ENCODE results near the gene PYCARD.
A peak's percentile ranks its signal among the peaks of the same experiment; 100 is the strongest.
"Not testable (repeated sequence)": the region's sequence is repeated elsewhere in the genome, so short reads cannot be mapped to it uniquely, and the experiment has no call there.

PYCARD gene

GRCh38 chr16:31191697-31192428, 10.7 kb downstream of the PYCARD start:
- DNase-seq (ENCODE audit: low read depth, low spot score) = no peak

- no peak for DNase-seq (ENCODE audit: low read depth, low spot score)
Observed at GRCh38 chr16:31190818-31191444, 11.6 kb downstream of the PYCARD start.

DNA sequence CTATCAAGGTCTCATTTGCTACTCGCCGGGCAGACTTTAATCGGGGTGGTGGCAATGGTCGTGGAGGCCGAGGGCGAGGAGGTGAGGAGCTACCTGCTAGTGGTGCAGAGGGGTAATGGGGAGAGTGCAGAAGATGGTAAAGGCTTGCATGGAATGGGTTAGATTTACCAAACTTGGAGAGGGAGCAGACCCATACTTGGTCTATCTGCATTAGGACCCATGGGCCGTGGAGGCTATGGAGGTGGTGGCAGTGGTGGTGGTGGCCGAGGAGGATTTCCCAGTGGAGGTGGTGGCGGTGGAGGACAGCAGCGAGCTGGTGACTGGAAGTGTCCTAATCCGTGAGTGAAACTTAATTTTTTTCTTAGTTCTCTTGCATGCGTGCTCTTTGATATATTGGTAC, 12.5 kb downstream of the PYCARD start:
- DNase-seq (ENCODE audit: low read depth, low spot score) = no peak

GRCh38 chr16:31189412-31189778, 13.2 kb downstream of the PYCARD start:
- DNase-seq (ENCODE audit: low read depth, low spot score) = no peak

- no peak for DNase-seq (ENCODE audit: low read depth, low spot score)
Observed at GRCh38 chr16:31188450-31189411, 13.8 kb downstream of the PYCARD start.

DNA sequence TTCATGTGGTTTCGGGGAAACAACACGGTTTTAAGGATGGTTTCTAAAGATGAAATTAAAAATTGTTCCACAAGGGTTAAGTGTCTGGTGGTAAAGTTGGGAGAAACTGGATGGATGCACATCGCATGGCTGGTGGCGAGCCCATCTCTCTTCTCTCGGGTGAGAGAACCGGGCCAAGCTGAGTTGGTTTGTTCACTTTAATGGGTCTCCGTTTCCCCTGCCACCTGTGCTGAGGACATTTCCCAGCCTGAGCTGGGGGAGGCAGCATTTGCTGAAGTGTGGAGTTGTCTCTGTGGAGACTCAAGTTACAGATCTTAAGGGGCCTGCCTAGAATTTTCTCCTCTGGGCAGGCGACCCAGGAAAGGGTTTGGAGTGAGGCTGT, 14.8 kb downstream of the PYCARD start:
- DNase-seq (ENCODE audit: low read depth, low spot score) = no peak

DNA sequence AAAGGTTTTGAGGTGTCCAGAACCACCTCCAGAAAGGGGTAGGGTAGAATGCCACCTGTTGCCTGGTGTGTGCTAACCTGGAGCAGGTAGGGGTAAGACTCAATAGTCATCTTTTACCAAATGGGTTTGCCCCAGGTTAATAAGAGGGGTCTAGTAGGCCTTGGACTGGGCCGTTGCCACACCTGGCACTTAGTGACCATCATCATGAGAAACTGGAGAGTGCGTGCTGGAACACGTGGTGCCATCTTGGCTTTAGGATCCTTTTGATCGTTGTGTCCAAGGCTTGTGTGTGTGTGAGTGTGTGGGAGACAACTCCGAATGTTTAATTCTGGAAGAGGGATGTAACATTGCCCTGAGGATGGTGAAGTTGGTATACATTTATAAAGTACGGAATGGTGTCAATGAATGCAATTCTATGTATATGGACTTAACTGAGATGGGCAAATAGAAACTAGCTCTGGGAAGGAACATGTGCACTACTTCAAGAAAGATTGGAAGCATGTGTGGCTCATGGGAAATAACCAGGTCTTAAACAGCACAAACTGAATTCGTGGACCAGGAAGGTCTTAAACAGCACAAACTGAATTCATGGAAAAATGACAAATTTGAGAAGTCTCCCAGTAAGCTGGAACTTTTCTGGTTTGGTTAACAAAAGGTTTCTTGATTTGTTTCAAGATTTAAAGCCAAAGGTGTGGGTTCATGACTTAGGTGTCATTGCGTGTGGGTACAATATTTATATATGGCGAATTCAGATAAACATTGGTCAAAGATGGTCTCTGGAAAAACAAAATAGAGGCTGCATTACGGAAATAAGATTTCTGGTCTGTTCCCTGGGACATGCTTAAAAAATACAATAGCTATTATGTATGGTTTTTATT, 15.4 kb downstream of the PYCARD start:
- DNase-seq (ENCODE audit: low read depth, low spot score) = no peak

- DNase-seq (ENCODE audit: low read depth, low spot score) = no peak
Observed at GRCh38 chr16:31186176-31186575, 16.4 kb downstream of the PYCARD start.

DNA sequence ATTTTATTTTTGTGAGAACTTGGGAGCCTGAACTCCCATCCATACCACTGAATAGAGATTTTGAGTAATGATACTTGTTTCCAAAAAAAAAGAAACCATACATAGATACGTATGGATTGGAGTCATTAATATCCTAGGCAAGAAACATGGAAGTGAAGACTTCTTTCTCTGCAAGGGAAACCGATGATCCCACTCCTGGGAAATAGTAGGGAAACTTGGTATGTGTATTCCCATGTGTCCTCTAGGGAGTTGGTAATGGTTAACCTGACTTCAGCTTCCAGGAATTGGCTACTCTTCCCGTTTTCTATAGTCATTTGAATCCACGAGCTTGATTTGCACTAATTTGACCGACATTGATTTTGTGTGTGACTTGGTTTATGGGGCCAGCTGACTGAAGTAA, 17.2 kb downstream of the PYCARD start:
- no peak for DNase-seq (ENCODE audit: low read depth, low spot score)

- DNase-seq (ENCODE audit: low read depth, low spot score) = no peak
Observed at GRCh38 chr16:31184888-31185287, 17.7 kb downstream of the PYCARD start.

- DNase-seq (ENCODE audit: low read depth, low spot score) = no peak
Observed at GRCh38 chr16:31183432-31184428, 18.8 kb downstream of the PYCARD start.

DNA sequence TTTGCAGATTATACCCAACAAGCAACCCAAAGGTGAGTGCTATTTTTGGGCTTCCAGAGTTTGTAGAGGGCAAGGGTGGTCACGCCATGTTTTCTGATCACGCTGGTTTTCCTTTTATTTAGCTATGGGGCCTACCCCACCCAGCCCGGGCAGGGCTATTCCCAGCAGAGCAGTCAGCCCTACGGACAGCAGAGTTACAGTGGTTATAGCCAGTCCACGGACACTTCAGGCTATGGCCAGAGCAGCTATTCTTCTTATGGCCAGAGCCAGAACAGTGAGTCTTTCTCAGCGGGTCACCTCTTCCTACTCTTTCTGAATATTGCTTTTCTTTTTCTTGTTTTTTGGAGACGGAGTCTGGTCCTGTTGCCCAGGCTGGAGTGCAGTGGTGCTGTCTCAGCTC, 20.2 kb downstream of the PYCARD start:
- DNase-seq (ENCODE audit: low read depth, low spot score) = no peak

DNA sequence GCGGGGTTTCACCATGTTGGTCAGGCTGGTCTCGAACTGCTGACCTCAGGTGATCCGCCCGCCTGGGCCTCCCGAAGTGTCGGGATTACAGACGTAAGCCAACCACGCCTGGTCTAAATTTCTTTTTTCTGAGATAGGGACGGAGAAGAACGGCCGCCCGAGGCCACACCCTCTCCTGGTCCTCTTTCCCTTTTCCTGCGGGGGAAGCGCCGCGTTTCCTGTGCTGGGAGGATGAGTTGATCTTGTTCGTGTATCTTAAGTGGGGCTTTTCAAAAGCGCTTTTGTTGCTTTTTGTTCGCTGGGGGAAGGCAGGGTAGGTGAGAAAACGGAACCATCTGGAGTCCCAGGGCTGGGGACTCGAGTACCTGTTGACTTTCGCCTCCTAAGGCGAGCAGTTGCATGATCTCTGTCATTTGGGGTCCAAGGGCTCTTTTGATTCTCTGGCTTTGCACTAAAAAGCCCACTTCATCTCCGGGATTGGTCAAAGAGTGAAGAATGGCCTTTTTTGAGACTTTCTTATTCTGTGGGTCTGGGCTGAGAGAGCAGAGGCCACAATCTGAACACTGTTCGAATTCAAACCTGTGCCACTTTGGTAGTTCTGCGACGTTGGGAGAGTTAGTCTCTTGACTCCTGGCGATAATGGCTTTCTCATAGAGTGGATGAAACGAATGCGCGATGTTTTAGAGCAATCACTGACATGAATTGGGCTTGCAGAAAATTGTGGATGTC, 21.3 kb downstream of the PYCARD start:
- no peak for DNase-seq (ENCODE audit: low read depth, low spot score)

DNA sequence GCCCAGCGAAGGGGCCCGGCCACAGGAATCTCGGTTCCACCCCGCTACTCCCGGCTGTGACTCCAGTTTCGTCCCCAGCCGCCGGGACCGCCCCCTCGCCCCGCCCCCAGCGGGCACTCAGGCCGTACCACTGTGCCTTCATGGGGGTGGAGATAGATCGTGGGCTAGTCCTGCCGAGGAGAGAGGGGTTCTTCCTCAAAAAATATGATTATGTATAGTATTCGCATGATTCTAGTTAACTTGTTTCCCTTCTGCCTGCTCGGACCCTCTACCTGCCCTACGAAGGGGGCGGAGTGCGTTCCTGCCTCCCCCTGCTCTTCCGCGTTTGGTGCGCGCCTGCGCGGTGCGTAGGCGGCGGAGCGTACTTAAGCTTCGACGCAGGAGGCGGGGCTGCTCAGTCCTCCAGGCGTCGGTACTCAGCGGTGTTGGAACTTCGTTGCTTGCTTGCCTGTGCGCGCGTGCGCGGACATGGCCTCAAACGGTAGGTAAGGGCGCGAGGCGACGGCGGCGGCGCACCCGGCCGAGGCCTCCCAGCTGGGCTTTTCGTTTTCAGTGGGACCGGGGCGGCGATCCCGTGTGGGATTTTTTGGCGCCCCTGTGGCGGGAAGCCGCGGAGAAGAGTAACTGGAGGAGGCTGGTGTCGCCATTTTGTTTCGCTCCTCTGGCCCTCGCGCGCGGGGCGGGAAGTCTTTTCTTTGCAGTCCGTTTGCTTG, 22.7 kb downstream of the PYCARD start, which contains the start of gene FUS:
Gene FUS (plus strand): TSS at position 393 of the 713 bp plus-strand sequence. CDS start 76 bp downstream, at position 469.
- peak; percentile 89 for DNase-seq (ENCODE audit: low read depth, low spot score)

DNA sequence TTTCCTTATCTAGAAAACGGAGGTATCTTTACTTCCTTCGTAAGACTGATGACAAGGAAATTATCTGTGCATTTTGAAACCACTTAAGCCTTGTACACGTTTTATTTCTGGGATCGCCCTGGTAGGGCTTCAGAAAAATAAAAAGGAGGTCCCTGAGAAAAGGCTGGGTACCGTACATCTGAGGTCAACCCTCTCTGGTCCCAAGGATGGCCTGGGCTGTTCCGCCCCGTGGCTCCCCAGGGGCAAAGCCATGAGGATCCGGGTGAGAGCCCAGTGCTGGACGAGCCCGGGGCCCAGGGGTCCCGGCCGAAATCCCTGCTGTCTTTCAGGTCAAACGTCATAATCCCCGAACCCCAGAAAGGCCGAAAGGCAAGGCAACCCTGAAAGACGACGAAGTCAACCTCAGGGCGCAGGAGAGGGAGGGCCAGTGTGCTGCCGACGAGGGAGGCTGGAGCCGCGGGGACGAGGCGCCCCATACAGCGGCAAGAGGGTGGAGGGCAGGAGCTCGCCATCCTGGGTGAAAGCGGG, 23.3 kb downstream of the PYCARD start:
- DNase-seq (ENCODE audit: low read depth, low spot score) = no peak

DNA sequence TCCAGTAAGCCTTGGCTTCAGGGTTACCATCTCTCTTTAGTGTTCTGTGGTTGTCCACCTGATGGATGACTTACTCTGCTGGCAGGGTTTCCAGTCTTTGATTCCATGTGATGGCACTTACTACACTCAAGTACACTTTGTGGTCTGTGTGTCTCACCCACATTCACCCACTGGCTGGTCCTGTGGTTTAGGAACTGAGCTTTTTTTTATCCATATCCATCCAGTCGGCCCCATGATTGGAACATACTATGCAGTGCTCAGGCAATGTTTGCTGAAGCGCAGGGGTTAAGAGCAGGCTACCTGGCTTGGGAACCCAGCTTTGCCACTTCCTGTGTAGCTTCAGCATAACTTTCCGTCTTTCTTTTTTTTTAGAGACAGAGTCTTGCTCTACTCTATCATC, 25.4 kb downstream of the PYCARD start:
- no peak for DNase-seq (ENCODE audit: low read depth, low spot score)

- not testable (repeated sequence) for DNase-seq (ENCODE audit: low read depth, low spot score)
Observed at GRCh38 chr16:31170048-31170447, 32.5 kb downstream of the PYCARD start.

DNA sequence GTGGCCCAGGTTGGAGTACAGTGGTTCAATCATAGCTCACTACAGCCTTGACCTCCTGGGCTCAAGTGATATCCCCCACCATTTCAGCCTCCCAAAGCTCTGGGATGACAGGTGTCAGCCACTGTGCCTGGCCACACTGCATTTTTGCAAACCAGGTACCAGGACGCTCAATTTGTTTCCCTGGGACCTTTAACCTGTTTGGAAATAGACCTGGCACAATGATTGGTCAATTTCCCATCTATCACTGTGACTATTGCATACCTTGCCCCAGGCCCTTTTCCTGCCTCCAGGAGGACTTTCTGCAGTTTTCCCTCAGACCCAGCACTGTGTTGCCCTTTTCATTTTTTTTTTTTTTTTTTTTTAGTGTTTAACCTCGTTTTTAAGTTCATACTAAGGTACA, 33.7 kb downstream of the PYCARD start:
- DNase-seq (ENCODE audit: low read depth, low spot score) = no peak

Data from brain pericyte (primary cell).